B cell (primary cell): ENCODE data around the gene PEDS1. TPM values are rescaled to one million over a fixed set of nuclear protein-coding genes. Genes with fewer than 3 reads are reported as not detected.

Experiments
- ATAC-seq: fragments of 200-7000 bp; cut with Tn5 transposase; one replicate; pipeline ENCODE4 v1.10.0; 2021; ENCODE audit warnings: low read depth, mild to moderate bottlenecking, moderate number of reproducible peaks, moderate library complexity
- CTCF ChIA-PET: fragments of 350-600 bp; sonication (Branson Sonifier 250); formaldehyde crosslinking; loops from one replicate; lab custom pipeline; 2021; ENCODE audit warnings: antibody characterized with exemption, inconsistent platforms; lab: Charles Lee
- POLR2A ChIA-PET: fragments of 350-600 bp; sonication (Branson Sonifier 250); formaldehyde crosslinking; loops from one replicate; lab custom pipeline; 2021; ENCODE audit warnings: antibody characterized with exemption; lab: Charles Lee
- DNase-seq: peaks from one replicate; pipeline ENCODE4 v3.0.0; 2013
- H2AFZ ChIP-seq: 2 replicates; pipeline ENCODE4 v1.6.1; 2012; ENCODE audit warnings: mild to moderate bottlenecking, low read depth, low read length; ENCODE audit not compliant: insufficient read depth, poor library complexity, severe bottlenecking
- H3K27ac ChIP-seq, 2 donors: 1 replicate in 1 of 2; 2 replicates in 1 of 2; pipeline ENCODE4 v1.5.1; 2012 to 2013; ENCODE audit warnings: low read length in 2 of 2, mild to moderate bottlenecking in 2 of 2, moderate library complexity in 1 of 2
- H3K27me3 ChIP-seq, 4 experiments: fragments of 200-600 bp in 1 of 4; sonication (generic) in 1 of 4; replicated peaks in 1 of 4; 1 replicate in 2 of 4; 2 replicates in 2 of 4; pipeline versions ENCODE4 v1.6.1 to v1.7.0; 2013 to 2016; ENCODE audit warnings: low read length in 3 of 4, mild to moderate bottlenecking in 2 of 4, mixed read lengths in 1 of 4, moderate library complexity in 1 of 4; ENCODE audit not compliant: insufficient read depth in 4 of 4, control insufficient read depth in 3 of 4; ENCODE audit errors: control extremely low read depth in 1 of 4
- H3K36me3 ChIP-seq, 2 experiments: replicated peaks in 1 of 2; 1 replicate in 1 of 2; 2 replicates in 1 of 2; pipeline versions ENCODE4 v1.6.1 to v1.7.1; 2013; ENCODE audit warnings: low read length in 1 of 2; ENCODE audit not compliant: insufficient read depth in 2 of 2, control insufficient read depth in 1 of 2; ENCODE audit errors: control extremely low read depth in 1 of 2, extremely low read depth in 1 of 2
- H3K4me1 ChIP-seq, 2 donors: fragments of 200-600 bp in 1 of 2; sonication (generic) in 1 of 2; 1 replicate in 1 of 2; 2 replicates in 1 of 2; pipeline versions ENCODE4 v1.5.1 to v1.6.1; 2013 to 2017; ENCODE audit warnings: low read length in 2 of 2; ENCODE audit not compliant: control insufficient read depth in 2 of 2, insufficient read depth in 2 of 2
- H3K4me2 ChIP-seq: replicated peaks from 2 replicates; pipeline ENCODE3; 2012; ENCODE audit warnings: mild to moderate bottlenecking, low read depth, low read length; ENCODE audit not compliant: poor library complexity, severe bottlenecking
- H3K4me3 ChIP-seq, 5 experiments: fragments of 200-600 bp in 1 of 5; sonication (generic) in 1 of 5; 1 replicate in 3 of 5; 2 replicates in 2 of 5; pipeline versions ENCODE4 v1.5.1 to v1.7.0; 2011 to 2016; ENCODE audit warnings: low read length in 4 of 5, mild to moderate bottlenecking in 4 of 5, low read depth in 2 of 5, control low read depth in 1 of 5, moderate library complexity in 1 of 5; ENCODE audit not compliant: insufficient read depth in 1 of 5; ENCODE audit errors: control extremely low read depth in 1 of 5, extremely low read depth in 1 of 5
- H3K79me2 ChIP-seq: fragments of 200-600 bp; sonication (generic); one replicate; pipeline ENCODE4 v1.6.0; 2016; ENCODE audit warnings: low read length; ENCODE audit not compliant: control insufficient read depth, insufficient read depth
- H3K9ac ChIP-seq: fragments of 200-600 bp; sonication (generic); 2 replicates; pipeline ENCODE4 v1.6.1; 2017; ENCODE audit warnings: mild to moderate bottlenecking, low read length, moderate library complexity
- H3K9me3 ChIP-seq, 3 donors: one replicate each; pipeline versions ENCODE4 v1.6.1 to v1.7.1; 2013; ENCODE audit warnings: low read length in 2 of 3; ENCODE audit not compliant: control insufficient read depth in 2 of 3, insufficient read depth in 1 of 3; ENCODE audit errors: control extremely low read depth in 1 of 3
- H4K20me1 ChIP-seq: 2 replicates; pipeline ENCODE4 v1.6.0; 2012; ENCODE audit warnings: mild to moderate bottlenecking, low read length; ENCODE audit not compliant: insufficient read depth, control insufficient read depth, poor library complexity, severe bottlenecking
- H3K27ac Mint-ChIP-seq: one replicate; pipeline ENCODE4 v1.8.0; 2021; ENCODE audit warnings: mixed read lengths
- H3K27me3 Mint-ChIP-seq: one replicate; pipeline ENCODE4 v1.8.0; 2021; ENCODE audit warnings: mixed read lengths
- H3K4me1 Mint-ChIP-seq: one replicate; pipeline ENCODE4 v1.8.0; 2021; ENCODE audit warnings: mixed read lengths
- H3K4me3 Mint-ChIP-seq: one replicate; pipeline ENCODE4 v1.8.0; 2021; ENCODE audit warnings: mixed read lengths
- H3K9me3 Mint-ChIP-seq: one replicate; pipeline ENCODE4 v1.8.0; 2022; ENCODE audit warnings: mixed read lengths; ENCODE audit not compliant: insufficient read depth
- EZH2 ChIP-seq: IDR thresholded peaks from 2 replicates; pipeline ENCODE4 v1.6.1; 2012; ENCODE audit warnings: borderline replicate concordance, low read depth, mild to moderate bottlenecking, moderate library complexity, low read length; ENCODE audit not compliant: insufficient read depth, poor library complexity, severe bottlenecking
- WGBS: methylation state at CpG from one replicate; pipeline ENCODE4 v1.1.5; 2013; ENCODE audit warnings: missing lambda C conversion rate; ENCODE audit not compliant: insufficient coverage; 5-methylcytosine and 5-hydroxymethylcytosine counted together
- intact Hi-C: fragments of 100-400 bp; cut with micrococcal nuclease; formaldehyde crosslinking; loops from one replicate; pipeline ENCODE4 v1.10.0; 2022
- polyA plus RNA-seq: library from polyadenylated mRNA; depleted of rRNA; stranded (reverse); fragments of >200 nt; gene quantifications from 2 replicates; pipeline ENCODE4 v1.2.3, GENCODE V29; 2012
- total RNA-seq, 2 donors: library from RNA; stranded (reverse); fragments of 120-200 nt in 1 of 2; gene quantifications; 1 replicate in 1 of 2; 2 replicates in 1 of 2; pipeline versions ENCODE4 v1.2.3 to v1.2.4, GENCODE V29; 2013 to 2022
- TF ChIP-seq, protein P1 (sequence below): fragments of 200-600 bp; IDR thresholded peaks from one replicate; pipeline ENCODE4 v1.8.0; 2022; ENCODE audit warnings: antibody characterized with exemption, mild to moderate bottlenecking

The PEDS1 gene
- total and polyA plus RNA-seq, 2 donors (not counting 1 experiment from before 2014, with no cell fraction given) = 11.2 to 38.7 TPM

DNA sequence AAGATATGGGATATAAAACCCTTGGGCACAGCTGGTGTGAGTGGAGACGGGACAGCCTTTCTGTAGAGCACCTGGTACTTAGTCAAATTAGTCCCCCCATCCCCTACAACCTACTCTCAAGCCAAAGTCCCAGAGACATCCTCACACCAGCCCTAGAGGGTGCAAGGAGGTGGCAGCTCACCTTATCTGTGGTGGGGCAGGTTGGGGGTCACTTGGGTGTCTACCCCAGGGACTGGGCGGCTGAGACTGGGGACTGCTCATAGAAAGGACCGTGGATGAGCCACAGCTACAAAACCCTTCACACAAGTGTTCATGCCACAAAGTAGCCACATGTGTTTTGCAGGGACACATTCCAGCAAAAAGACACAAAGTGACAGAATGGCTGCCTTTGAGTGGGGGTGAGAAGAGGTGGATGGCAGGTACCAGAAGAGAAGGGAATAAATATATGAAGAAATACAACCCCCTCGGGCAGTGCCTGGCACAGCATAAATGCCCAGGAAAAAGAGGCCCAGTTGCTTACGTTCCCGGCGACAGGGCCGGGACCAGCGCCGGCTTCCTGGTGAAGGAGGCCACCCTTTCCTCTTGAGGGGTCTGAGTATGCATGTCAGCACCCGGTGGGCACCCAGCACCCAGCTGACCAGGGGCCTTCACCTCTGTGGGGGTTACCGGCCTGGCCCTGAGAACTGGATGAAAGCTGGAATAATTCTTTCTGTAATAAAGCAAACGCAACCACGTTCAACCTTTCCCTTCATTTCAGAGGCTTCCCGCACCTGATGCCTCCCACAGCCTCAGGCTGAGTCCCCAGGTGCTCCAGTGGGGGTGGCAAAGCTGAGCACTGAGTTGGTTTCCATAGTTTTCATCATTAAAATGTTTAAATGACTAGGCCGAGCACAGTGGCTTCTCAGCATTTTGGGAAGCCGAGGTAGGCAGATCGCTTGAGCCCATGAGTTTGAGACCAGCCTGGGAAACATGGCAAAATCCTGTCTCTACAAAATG, 22.7 kb upstream of the PEDS1 start:
- Histone ChIP-seq H3K4me2 (no peak overlapping the region), H4K20me1 (no peaks in the 10 kb centered on the region), H3K27me3 (peaks cover 0 to 20% (median 2%) of the 10 kb centered on the region in 4 experiments), H3K9ac (no peak overlapping the region), H3K36me3 (no peaks in the 10 kb centered on the region), H3K79me2 (no peaks in the 10 kb centered on the region), H3K4me1 (peaks cover 11% of the 10 kb centered on the region in 2 donors), H2AFZ (no peak overlapping the region), H3K4me3 (no peak overlapping the region), H3K27ac (no peak overlapping the region), H3K9me3 (no peaks in the 10 kb centered on the region)
- TF ChIP-seq EZH2 = no peak
- TF ChIP-seq, protein P1, sequence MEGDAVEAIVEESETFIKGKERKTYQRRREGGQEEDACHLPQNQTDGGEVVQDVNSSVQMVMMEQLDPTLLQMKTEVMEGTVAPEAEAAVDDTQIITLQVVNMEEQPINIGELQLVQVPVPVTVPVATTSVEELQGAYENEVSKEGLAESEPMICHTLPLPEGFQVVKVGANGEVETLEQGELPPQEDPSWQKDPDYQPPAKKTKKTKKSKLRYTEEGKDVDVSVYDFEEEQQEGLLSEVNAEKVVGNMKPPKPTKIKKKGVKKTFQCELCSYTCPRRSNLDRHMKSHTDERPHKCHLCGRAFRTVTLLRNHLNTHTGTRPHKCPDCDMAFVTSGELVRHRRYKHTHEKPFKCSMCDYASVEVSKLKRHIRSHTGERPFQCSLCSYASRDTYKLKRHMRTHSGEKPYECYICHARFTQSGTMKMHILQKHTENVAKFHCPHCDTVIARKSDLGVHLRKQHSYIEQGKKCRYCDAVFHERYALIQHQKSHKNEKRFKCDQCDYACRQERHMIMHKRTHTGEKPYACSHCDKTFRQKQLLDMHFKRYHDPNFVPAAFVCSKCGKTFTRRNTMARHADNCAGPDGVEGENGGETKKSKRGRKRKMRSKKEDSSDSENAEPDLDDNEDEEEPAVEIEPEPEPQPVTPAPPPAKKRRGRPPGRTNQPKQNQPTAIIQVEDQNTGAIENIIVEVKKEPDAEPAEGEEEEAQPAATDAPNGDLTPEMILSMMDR = no peak
- POLR2A ChIA-PET = no interaction called here
- intact Hi-C loops = no loop called here
- DNase-seq (no peak), ATAC-seq (no peak)
- WGBS = 93% methylated on average over 12 of the region's 18 CpGs
- no peak overlapping the region for H3K4me3 Mint-ChIP-seq
- H3K9me3 Mint-ChIP-seq = no peaks in the 10 kb centered on the region
- peaks cover 9% of the 10 kb centered on the region for H3K27me3 Mint-ChIP-seq
- no peak overlapping the region for H3K27ac Mint-ChIP-seq
- CTCF ChIA-PET = interaction anchor here (0.6 to 6.2 kb wide), 10 partner anchors 8 to 405 kb away, joined by 3 to 81 read pairs (median 6); partner anchors contain the start of gene PEDS1
- H3K4me1 Mint-ChIP-seq = peaks cover 9% of the 10 kb centered on the region

DNA sequence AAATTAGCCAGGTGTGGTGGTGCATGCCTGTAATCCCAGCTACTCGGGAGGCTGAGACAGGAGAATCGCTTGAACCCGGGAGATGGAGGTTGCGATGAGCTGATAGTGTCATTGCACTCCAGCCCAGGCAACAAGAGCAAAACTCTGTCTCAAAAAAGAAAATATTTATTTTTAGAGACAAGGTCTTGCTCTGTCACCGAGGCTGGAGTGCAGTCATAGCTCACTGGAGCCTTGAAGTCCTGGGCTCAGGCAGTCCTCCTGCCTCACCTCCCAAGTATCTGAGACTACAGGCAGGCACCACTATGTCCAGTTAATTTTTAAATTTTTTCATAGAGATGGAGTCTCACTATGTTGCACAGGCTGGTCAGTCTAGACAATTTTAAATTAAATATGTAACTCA, 20.9 kb upstream of the PEDS1 start:
- ChIA-PET CTCF (interaction anchor here (0.7 to 10.2 kb wide), 7 partner anchors 8 to 291 kb away, joined by 3 to 297 read pairs (median 4); partner anchors contain the start of genes PEDS1 and UBE2V1), POLR2A (no interaction called here)
- Histone ChIP-seq H4K20me1 (no peaks in the 10 kb centered on the region), H3K79me2 (no peaks in the 10 kb centered on the region), H3K36me3 (no peaks in the 10 kb centered on the region), H3K4me3 (no peak overlapping the region), H3K4me2 (no peak overlapping the region), H3K27ac (no peak overlapping the region), H3K4me1 (peaks cover 11% of the 10 kb centered on the region in 2 donors), H3K9ac (no peak overlapping the region), H2AFZ (no peak overlapping the region), H3K27me3 (peaks cover 0 to 25% (median 5%) of the 10 kb centered on the region in 4 experiments), H3K9me3 (peaks cover 0 to 4% (median 1%) of the 10 kb centered on the region in 3 donors)
- no peak for ATAC-seq
- TF ChIP-seq, protein P1 = no peak
- TF ChIP-seq EZH2 = no peak
- intact Hi-C loops = no loop called here
- no CpG with 5 or more reads among the region's 5 CpGs for WGBS
- peaks cover 9% of the 10 kb centered on the region for H3K4me1 Mint-ChIP-seq
- no peak overlapping the region for H3K4me3 Mint-ChIP-seq
- peaks cover 15% of the 10 kb centered on the region for H3K27me3 Mint-ChIP-seq
- H3K9me3 Mint-ChIP-seq = peaks cover under 1% of the 10 kb centered on the region
- H3K27ac Mint-ChIP-seq = no peak overlapping the region
- no peak for DNase-seq
